Measurements from ENCODE around the gene YPEL2.
"Not testable (repeated sequence)": the region's sequence is repeated elsewhere in the genome, so short reads cannot be mapped to it uniquely, and the experiment has no call there.

The YPEL2 gene

DNA sequence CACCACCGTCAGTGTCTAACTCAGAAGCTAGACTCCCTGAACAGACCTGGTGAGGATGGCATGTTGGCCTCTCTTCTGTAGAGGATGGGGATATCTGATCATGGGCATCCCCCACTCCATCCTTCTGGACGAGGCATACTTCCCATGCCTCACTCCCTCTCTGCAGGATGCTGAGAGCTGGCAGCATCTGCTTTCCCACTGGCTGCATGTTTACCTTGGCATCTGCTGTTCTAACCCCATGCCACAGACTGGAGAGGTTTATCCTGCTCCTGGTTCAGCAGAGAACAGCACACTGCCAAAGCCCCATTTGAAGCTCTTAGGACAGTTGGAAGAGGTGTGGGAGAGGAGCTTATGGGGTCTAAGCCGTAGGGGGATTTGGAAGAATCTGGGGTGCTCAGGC, 46.0 kb downstream of the YPEL2 start:
- DNase-seq (ENCODE audit: low read depth): no peak

DNA sequence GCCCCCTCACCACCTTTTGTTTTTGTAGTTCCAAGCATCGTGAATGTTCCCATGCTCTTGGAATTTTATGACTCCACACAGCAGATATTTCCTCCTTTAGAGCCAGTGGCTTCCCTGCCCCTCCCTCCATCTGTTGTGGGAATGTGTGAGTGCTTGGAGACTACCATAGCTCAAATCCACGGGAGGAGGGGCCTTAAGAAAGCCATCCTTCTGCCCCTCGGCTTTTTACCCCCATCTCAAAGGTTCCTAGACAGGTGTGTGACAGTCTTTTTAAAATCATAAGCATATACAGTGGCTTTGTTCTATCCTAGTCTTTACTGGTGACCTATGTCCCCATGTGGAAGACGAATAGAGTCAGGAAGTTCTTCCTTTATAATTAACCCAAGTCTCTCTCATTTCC, 47.2 kb downstream of the YPEL2 start:
- no peak for DNase-seq (ENCODE audit: low read depth)

DNA sequence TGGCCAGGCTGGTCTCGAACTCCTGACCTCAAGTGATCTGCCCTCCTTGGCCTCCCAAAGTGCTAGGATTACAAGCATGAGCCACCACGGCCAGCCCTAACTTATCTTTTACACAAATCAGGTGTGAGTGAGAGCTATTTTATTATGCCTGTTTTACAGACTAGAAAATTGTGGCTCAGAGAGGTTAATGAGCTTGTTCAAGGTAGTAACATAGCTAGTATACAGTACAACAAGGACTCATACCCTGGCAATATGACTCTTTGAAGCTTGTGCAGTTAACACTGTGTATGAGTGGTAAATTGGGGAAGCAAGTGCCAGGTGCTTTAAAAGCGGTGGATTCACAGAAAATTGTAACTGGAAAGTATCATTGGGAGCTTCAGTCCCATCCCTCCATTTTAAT, 49.0 kb downstream of the YPEL2 start:
- no peak for DNase-seq (ENCODE audit: low read depth)

DNA sequence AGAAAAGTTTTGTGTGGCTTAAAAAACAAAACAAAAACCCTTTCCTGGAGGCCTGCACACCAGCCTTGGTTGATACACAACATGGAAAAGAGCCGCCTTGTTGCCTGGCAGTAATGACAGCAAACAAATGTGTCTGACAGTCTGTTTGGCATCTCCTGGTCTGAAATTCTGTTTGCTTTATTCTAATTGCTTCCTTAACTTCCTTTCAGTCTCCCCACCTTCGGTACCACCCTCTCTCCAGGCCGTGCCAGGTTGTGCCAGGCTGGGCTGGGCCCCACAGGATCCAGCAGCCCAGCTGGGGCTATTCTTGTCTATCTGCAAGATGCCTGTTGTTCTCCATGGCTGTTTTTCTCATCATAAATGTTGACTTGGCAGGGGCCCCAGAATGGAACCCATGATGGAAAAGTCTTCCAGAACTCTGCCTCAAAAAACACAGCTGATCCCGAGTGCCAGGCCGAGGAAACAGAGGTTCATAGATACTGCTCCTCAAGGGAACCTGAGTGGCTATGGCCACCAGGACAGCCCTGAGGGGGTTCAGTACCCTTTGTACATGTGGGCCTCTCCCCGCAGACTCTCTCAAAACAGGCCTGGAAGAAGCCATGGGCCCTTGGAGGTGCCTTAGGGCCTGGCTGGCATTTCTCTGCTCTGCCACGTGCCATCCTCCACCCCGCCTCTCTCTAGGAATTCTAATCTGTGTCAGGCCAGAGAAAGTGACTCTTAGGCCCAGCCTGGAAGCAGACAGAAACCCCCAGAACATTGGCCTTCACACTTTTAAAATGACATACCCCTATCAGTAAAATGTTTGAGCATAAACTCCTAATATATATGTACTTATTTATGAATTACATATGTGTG, 50.5 kb downstream of the YPEL2 start:
- no peak for DNase-seq (ENCODE audit: low read depth)

DNA sequence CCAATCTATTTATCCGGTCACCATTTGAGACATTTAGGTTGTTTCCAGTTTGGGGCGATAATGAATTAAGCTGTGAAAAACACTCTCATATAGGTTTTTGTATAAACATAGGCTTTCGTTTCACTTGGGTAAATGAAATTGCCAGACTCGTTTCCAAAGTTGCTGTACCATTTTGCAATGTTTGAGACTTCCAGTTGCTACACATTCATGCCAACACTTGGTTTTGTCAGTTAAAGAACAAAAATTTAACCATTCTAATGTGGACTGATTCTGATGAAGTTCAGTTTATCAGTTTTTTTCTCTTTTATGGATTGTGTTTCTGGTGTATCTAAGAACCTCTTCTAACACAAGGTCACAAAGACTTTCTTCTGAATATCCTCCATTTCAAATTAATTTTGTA, 52.4 kb downstream of the YPEL2 start:
- no peak for DNase-seq (ENCODE audit: low read depth)

DNA sequence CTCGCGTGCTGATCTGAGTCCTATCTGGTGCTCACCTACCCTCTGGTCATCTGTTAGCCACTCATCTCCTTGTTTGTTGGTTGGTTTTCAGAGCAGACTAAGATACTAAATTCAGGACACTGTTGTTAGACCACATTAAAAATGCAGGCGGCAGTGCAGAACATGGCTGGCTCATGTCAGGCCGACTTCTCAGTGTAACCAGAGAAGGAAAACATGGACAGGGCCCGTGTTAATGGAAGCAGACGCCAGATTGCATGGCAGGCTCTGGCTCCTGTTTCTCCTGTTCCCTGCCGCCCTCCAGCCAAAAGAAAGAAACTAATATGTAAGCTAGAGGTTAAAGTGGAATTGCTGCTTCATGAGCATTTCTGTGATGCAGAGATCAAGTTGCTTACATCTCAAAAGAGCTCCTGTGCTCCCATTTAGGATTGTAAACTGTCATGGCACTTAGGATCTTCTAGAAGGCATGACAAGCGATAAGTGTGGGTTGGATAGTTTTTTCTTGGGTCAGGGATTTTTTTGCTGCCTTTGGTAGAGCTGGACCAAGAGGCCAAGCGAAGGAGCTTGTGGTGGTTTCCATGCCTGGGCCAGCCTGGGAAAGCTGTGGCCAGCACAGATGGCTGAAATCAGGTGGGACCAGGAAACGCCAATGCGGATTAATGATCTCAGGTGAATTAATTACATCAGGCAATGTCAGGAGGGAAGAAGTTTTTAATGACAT, 56.1 kb downstream of the YPEL2 start:
- no peak for DNase-seq (ENCODE audit: low read depth)

DNA sequence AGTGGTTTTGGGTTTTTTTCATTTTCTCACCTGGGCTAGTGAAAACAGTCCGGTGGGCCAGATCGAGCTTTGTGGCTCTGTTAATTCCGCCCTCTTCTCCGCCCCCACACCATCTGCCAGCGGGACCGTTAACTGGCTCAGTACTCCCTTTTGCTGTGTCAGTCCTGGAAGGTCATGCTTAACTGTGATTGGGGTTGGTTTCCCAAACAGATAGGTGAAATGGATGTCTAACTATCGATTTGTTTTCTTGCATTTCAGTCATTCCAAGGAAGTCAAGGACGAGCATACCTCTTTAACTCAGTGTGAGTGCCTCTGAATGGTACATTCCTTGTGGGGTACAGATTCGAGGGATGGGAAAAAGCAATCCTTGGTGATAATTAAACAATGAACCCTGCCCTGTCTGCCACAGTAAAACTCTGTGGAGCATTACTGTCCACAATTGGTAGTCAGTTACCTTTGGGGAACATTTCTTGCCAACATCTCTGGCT, 56.7 kb downstream of the YPEL2 start:
- no peak for DNase-seq (ENCODE audit: low read depth)

DNA sequence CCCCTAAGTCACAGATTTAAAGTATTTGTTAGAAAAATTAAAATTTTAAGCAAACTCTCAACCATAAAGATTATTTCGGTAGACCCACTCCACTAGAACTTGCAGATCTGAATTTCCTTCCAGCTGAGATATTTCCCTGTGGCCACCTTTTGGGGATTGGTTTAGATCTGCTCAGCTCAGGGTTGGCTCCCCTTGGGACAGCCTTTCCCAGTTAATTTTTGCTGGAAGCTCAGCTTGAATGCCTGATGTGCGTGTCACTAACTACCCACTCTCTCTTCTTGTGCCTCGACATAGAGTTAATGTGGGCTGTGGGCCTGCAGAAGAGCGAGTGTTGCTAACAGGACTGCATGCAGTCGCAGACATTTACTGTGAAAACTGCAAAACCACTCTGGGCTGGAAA, 57.6 kb downstream of the YPEL2 start:
- DNase-seq (ENCODE audit: low read depth): no peak

DNA sequence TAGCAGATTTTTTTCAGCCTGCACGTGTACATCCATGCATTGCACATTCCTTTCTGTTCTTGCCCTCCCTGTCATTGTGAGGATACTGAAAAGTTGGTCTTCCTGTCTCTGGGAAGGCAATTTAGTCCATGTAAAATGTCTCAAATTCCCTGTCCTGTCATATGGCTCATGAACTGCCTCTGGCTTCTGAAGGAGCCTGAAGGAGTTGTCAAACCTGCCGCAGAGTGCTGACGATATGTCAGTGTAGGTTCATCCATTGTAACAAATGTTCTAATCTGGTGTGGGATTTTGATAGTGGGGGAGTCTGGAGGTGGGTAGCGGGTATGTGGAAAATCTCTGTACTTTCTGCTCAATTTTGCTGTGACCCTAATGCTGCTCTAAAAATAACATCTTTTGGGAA, 59.6 kb downstream of the YPEL2 start:
- DNase-seq (ENCODE audit: low read depth): no peak

DNA sequence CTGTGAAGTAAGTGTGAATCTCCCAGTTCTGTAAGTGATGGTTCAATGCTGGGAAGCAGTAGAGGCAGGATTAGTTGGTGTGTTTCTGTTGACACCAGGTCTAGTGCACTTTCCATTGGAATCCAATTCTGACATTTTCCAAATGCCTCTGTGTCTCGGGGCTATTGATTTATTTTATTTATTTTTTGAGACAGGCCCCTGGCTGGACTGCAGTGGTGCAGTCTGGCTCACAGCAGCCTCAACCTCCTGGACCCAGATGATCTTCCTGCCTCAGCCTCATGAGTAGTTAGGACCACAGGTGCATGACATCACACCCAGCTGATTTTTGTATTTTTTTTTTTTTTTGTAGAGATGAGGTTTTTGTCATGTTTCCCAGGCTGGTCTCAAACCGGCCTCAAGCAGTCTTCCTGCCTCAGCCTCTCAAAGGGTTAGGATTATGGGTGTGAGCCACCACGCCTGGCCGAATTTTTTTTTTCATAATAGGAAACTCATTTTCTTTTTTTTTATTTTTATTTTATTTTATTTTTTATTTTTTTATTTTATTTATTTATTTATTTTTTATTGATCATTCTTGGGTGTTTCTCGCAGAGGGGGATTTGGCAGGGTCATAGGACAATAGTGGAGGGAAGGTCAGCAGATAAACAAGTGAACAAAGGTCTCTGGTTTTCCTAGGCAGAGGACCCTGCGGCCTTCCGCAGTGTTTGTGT, 61.7 kb downstream of the YPEL2 start:
- no peak for DNase-seq (ENCODE audit: low read depth)

DNA sequence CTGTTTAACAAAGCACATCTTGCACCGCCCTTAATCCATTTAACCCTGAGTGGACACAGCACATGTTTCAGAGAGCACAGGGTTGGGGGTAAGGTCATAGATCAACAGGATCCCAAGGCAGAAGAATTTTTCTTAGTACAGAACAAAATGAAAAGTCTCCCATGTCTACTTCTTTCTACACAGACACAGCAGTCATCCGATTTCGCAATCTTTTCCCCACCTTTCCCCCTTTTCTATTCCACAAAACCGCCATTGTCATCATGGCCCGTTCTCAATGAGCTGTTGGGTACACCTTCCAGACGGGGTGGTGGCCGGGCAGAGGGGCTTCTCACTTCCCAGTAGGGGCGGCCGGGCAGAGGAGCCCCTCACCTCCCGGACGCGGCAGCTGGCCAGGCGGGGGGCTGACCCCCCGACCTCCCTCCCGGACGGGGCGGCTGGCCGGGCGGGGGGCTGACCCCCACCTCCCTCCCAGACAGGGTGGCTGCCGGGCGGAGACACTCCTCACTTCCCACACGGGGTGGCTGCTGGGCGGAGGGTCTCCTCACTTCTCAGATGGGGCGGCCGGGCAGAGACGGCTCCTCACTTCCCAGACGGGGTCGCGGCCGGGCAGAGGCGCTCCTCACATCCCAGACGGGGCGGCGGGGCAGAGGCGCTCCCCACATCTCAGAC, 62.4 kb downstream of the YPEL2 start:
- not testable (repeated sequence) for DNase-seq (ENCODE audit: low read depth)

DNA sequence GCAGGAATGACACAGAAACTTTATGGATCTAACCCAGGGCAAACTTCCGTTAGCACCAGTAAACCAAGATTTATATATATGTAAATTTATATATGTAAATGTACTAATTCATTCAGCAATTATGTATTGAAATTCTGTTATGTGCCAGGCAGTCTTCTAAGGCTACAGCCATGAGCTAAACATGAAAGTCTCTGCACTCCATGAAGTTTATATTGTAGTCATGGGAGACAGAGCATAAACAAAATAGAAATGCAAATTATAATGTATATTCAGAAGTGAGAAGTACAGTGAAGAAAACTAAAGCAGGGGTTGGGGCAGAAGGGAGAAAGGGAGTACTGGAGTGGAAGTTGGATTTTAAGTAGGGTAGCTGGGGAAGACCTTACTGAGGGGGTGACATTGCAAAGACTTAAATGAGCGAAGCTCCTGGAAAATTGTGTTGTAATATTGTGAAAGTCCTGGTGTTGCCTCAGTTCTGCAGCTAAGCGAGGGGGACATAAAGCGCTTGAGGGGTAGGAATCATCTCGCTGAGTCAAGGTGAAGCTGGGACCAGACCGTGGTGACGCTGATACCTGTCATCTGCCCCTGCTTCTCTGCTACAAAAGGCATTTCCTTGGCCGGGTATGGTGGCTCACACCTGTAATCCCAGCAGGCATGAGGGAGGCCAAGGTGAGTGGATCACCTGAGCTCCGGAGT, 64.8 kb downstream of the YPEL2 start:
- no peak for DNase-seq (ENCODE audit: low read depth)

DNA sequence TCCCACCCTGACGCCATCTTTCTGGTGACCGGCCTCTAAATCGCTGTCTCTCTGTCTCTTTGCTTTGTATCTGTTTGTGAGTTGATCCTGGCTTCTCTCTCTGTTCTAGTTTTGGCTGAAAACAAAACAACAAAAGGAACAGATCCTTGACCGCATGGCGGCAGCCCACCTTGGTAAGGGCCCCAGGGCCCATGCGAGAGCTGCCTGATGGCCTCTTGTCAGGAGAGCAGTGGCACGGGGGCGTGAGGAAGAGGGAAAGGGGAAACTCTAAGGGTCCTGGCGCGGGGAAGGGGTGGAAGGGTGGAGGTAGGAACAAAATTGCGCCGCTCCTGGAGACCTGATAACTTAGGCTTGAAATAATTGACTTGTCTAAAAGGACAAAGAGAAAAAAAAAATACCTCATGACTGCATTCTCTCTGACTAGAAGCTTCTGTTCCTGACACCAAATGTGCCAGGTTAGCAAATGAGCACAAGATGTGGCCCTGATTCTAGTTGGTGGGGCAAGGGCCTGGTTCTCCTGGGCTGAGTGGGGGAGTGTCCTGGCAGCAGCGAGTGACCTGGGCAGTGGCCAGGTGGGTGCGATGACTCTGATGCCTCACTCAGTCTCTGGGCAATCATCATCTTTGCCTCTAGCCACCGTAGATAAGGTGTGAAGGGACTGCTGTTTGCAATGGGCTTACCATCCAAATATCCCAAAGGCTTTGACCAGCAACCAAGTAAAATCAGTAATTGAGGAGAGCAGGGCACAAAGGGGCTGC, 66.0 kb downstream of the YPEL2 start:
- no peak for DNase-seq (ENCODE audit: low read depth)

DNA sequence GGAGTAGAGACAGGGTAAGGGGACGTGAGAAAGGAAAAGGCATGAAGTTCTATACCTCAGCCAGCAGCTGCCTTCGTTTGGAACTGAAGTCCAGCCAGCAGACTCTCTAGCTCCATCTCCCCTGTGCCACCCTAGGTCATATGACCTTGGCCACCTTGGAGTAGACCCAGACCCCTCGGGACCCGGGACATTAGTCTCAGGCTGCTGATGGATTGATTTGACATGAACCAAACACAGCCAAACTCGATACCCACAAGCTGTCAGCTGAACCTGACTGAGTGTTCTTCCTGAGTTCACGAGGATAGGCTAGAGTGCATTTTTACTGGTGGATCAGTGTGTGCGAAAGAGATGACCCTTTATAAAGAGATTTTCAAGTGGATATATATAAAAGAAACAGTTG, 68.5 kb downstream of the YPEL2 start:
- no peak for DNase-seq (ENCODE audit: low read depth)

DNA sequence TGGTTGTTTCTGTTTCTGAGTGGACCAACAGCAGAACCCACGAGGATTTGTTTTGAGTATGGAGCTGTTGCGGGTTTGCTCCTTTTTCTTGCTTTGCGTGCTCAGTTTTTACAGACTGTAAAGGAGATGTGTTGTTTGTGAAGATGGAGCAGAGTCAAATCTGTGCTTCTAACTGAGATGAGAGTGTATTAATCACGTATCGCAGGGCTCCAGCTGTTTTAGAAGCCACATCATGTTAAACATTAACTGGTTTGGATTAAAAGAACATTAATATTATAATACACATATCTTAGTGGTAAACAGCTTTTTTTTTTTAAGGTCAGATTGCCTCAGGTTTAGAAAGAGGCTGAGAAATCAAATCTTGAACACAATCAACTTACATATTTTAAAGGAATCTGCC, 69.4 kb downstream of the YPEL2 start:
- DNase-seq (ENCODE audit: low read depth): no peak

DNA sequence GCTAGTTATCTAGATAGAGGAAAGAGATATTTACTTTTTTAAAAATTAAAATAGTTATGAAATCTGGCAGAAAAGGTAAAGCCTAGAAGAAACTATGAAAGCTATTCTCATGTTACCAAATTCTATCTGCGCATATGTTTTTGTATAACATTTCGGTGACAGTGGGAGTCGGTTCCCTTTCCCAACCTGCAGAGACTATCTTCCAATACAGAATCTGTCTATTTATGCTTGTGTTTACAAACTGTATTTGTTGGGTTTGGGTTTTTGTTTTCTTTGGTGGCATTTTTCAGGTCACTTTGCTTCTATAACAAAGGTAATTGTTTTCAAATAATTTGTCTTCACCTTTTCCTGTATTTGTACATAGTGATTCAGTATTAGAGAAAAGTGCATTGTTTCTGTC, 69.8 kb downstream of the YPEL2 start:
- DNase-seq (ENCODE audit: low read depth): no peak

DNA sequence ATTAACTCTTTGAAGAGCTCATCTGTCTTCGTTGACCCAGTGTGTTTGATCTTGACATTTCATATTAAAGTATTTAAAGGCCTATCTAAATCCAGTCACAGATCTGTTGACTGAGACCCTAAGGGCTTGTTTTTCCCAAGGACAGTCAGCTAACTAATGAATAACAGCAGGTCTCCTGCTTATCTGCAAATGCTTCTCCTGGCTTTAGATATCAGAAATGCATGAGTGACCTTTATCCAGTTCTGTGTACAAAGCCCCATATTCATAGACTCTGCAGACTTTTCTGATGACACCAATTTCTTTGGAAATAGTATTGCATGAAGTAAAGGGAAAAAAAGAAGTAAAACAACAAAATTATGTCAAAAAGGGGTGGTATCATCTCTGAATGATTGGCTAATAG, 70.3 kb downstream of the YPEL2 start:
- no peak for DNase-seq (ENCODE audit: low read depth)

DNA sequence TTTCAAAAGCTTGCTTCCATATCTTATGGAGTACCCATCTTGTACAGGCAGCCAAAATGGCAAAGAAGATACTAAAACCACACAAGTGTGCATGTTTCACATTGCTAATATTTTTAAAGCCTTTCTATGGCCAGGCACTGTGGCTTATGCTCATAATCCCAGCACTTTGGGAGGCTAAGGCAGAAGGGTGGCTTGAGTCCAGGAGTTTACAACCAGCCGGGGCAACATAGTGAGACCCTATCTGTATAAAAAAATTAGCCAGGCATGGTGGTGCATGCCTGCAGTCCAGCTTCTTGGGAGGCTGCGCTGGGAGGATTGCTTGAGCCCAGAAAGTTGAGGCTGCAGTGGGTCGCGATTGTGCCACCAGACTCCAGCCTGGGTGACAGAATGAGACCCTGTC, 71.3 kb downstream of the YPEL2 start:
- DNase-seq (ENCODE audit: low read depth): no peak

DNA sequence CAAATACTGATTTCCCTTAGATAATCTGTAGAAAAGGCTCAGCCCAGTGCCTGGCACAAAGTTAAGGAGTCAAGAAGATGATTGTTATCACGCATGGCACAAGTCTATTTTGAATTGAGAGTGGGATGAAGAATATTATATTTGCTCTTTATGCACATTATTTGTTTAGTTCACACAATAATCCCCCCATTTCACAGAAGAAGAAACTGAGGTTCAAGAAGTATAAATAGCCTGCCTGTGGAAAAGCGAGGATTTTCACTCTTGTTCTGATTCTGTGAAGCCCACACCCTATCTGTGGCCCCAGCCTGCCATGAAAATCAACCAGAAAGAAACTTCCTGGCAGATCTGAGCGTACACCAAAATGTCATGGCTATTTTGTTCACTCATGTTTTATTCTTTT, 73.0 kb downstream of the YPEL2 start:
- DNase-seq (ENCODE audit: low read depth): no peak

DNA sequence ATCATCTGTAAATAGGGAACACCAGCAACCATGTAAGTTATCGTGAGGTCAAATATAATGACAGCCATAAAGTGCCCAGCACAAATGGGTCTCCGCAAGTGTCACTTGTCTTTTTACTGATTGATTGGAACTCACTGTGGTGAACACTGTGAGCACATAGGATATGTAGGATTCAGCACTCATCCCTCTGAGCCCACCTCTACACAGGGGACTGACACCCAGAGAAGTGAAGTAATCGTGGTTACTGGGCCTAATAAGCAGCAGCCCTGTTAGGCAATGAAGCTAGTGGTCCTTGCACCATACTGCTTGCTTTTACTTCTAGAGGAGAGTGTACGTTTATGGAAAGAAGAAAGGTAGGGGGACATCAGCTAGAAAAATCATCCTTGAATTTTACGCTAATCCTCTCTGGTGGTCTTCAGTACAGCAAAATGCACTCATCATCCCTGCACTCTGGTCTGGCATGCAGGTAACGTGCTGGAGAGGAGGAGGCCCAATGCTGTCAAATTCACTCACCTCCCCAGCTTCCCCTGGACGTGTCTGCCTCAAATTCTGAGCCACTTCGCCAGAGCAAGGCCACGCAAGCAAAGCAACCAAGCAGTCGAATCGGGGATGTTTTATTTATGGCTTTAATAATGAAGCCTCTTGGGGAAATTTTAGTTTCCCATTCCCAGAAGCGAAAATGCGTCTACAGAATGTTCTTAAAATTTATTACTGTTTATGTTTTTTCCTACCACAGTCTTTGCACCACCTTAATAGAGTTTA, 74.7 kb downstream of the YPEL2 start:
- DNase-seq (ENCODE audit: low read depth): no peak
